GM21381 (cell line): ENCODE measurements around the gene THAP8.

Source experiments
- ATAC-seq: cut with Tn5 transposase; IDR thresholded peaks from one replicate; pipeline ENCODE4 v1.9.1; 2021; ENCODE audit warnings: mild to moderate bottlenecking, moderate library complexity; ENCODE audit not compliant: unreplicated experiment

Gene THAP8

DNA sequence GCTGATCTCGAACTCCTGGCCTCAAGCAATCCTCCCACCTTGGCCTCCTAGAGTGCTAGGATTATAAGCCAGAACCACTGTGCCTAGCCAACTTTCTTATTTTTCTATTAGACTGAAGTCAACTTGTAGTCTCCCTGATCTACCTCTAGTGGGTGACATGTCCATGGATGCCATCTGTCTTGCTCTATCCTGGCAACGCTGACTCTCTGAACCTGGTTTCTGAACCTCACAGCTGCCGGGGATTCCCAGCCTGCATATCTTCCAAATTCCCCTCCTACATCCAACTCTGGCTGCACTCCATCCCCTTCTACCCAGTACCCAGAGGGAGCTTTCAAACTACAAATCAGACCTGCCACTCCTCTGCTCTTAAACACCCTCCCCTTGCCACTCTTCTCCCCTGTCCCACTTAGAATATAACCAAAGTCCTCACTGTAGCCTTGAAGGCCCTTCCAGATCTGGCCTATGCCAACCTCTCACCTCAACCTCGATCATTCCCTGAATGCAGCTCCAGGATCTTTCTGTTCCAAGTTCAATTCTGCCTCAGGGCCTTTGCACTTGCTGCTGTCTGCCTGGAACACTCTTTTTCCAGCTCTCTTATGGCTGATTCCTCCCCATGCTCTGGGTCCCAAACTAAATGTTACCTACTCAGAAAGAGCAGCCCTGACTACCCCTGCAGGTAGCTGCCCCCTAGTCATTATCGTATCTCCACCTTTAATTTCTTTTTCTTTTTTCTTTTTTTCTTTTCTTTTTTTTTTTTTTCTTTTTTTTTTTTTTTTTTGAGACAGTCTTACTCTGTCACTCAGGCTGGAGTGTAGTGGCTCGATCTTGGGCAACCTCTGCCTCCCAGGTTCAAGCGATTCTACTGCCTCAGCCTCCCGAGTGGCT, 23.6 kb downstream of the THAP8 start:
- no peak for ATAC-seq

DNA sequence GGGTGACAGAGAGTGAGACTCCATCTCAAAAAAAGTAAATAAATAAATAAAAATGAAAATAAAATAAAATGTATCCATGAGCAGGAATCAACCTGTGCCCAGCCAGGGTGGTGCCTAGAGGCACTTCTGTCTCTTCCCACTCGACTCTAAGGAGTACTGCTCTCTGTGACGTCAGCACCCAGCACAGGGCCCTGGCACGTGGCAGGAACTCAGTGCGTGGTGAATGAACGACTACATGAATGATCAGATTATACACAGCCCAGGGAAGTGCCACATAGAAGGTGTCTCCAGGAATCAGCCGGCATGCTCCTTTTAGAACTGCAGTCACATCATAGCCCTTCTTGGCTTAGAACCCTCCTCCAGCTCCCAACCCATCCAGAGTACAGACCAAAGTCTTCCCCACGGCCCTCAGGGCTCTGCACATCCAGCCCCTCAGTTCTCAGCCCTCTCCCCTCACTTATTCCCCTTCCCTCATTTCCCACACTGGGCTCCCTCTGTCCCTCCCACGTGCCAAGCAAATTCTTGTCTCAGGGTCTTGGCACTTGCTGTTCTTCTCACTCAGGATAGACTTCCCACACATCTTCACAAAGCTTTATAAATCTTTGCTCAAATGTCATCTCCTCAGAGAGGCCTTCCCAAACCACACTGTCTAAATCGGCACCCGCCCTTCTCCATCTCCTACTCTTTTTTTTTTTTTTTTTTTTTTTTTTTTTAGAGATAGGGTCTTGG, 25.6 kb downstream of the THAP8 start:
- ATAC-seq = no peak

DNA sequence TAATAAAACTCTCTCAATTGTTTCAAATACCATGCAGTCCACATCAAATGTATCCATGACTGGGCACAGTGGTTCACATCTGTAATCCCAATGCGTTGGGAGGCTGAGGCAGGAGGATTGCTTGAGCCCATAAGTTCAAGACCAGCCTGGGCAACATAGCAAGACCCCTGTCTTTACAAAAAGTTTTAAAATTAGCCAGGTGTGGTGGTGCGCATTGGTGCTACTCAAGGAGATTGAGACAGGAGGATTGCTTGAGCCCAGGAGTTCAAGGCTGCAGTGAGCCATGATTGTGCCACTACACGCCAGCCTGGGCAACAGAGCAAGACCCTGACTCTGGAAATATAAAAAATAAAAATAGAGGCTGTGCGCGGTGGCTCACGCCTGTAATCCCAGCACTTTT, 26.4 kb downstream of the THAP8 start:
- no peak for ATAC-seq

DNA sequence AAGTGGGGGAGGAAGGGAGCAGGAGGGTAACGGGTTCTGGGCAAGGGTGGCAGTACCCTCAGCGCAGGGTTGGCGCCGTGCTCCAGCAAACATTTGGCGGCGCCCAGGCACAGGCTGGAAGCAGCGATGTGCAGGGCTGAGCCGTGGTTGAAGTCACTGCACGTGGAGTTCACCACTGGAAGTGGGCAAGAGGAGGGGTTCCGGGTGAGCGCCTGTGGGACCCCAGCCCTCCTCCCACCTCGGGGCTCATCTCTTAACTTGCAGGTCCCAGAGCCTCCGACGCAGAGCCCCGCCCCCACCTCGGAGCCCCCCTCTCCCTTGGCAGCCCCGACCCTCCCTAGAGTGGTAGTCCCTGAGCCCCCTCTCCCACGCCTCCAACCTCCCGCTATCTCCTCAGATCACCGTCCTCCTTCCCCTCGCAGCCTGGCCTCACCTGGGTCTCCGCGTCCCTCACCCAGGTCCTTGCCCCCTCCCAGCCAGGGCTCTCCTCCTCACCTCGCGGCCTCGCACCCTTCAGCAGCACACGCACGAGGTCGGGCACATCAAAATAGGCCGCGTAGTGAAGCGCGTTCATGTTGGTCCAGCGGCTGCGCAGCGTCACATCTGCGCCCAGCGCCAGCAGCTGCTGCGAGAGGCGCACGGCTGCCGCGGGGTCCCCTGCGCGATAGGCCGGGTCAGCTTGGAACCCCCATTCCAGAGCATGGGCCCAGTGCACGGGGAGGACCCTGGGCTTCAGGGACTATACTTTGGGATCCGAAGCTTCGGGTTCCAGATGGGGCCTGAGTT, 27.8 kb downstream of the THAP8 start:
- ATAC-seq = no peak

DNA sequence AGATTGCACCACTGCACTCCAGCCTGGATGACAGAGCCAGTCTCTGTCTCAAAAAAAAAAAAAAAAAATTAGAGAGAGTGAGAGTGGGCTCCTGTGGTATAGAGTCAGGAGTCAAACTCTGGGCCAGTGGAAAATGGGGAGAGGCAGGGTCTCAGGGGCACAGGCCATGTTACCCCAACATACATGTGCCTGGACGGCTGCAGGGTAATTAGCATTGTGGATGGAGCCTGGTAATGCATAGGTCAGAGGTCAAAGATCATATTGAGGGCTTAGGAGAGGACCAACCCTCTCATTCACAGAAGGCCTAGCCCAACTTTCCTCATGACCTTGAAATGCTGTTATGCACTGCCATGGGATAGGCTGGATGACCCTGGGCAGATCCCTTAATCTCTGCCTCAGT, 28.5 kb downstream of the THAP8 start:
- ATAC-seq = no peak

DNA sequence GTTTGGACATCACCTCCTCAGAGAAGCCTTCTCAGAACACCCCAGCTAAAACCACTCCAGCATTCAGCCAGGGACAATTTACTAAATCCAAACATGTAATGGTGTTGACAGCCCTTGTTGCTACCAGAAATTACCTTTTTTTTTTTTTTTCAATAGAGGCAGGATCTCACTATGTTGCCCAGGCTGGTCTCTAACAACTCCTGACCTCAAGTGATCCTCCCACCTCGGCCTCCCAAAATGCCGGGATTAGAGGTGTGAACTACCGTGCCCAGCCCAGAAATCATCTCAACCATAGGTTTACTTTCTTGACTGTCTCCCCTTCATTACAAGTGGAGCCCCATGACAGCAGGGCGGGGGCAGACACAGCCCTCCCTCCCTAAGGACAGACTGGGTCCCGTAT, 30.7 kb downstream of the THAP8 start:
- no peak for ATAC-seq

DNA sequence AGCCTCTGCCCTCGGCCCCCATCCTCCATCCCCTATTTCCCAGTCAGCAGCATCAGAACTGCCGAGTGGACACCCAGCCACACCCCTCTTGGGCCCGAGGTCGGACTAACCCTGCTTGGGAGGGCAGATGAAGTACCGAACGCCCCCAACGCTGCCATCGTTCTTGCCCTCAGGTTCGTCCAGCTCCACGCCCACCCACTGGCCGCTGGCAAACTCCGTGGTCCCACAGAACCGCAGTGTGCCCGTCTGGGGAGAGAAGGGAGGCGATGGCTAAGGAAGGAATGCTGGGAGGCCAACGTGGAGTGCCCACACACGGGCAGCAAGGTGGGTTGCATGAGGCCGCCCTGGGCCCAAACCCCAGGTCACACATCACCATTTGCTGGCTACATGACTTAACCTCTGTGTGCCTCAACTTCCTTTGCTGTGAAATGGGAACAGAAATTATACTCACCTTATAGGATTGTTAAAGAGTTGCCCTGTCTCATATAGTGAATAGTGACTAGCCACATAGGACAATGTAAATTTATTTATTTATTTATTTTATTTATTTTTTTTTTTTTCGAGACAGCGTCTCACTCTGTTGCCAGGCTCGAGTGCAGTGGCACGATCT, 34.9 kb downstream of the THAP8 start:
- no peak for ATAC-seq

DNA sequence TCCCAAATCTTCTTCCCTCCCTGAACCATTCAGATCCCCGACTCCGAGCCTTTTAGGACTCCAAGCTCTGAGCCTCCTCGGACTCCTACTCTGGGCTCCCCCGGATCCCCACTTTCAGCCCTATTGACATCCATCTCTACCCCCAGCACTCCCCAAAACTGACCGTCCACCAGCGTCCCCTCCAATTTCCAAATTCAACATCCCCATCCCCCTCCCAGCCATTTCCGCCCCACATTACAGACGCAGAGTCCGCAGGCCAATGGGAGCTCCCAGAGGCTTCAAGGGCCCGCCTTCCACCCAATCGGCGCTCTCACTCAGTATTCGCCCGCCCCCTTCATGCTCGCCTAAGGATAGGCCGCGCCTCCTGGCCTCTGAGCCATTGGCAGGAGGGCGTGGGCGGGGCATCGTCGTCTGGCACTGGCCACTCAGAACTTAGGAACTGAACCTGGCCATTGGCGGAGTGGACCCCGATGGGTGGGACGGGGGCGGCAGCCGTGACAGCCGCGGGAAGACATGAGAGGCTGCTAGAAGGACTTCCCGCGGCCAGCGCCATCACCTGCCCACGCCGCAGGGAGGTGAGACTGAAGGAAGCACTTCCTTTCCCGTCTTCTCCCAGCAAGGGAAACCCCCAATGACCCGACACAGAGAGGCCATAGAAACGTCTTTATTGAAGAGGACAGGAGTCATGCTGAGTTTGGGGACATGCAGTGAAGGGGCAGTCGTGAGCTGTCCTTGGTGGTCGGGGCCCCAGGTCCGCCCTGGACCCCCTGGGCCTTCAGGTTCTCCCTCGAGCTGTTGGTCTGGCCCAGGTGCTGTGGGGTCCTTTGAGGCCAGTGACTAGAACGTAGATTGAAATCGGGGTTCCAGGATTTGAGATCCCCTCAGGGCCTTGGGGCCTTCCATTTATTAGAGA, 39.8 kb downstream of the THAP8 start, which contains the start of gene ALKBH6:
TSS of gene ALKBH6 (minus strand) at position 202 of the 913 bp plus-strand sequence. CDS start 816 bp downstream, outside the sequence.
- ATAC-seq = peak; percentile 93

DNA sequence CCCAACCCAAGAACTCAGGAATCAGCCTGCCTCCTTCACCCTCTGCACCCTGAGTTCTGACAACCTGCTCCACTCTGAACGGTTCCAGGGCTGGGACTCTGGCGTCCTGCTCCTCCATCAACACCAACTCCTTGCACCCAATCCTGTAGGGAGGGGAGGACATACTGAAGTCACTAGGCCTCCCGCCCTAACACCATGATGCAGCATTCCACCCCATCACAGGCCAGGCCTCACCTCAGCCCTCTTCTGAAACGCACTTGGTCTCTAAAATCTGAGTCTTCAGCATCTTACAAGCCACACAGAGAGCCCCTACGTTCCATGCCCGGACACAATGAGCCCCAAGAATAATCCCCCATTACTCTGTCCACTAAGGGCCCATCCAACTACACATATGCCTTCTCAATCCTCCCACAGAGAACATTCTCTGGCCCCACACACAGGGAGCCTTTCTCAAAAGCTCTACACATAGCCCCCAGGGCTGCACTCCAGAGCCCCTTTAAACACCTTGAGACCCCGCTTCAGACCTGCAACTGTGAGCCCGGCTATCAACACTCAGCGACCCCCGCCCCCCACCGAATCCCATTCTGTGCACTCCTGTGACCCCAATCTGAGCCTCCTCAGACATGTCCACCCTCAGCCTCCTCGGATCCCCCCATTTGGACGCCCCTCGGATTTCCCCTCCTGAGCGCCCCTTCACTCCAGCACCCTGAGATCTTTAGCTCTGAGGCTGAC, 40.6 kb downstream of the THAP8 start:
- no peak for ATAC-seq

DNA sequence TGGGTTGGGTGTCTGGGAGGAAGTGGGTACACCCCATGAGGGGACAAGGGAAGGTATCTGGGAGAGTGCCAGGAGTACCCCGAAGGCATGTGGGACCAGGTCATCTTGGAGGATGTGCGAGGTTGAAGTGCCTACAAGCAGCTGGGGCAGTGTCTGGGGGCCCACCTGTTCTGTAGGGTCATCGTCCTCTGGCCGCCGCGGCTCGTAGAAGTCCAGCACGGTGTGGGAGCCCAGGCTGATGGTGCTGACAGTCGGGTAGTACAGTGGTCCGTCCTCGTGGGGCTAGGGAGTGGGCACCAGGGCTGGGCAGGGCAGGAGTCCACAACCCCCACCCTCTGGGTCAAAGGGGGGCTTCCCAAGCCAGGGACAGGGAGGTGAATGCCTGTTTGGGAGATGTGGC, 43.7 kb downstream of the THAP8 start:
- ATAC-seq = no peak

DNA sequence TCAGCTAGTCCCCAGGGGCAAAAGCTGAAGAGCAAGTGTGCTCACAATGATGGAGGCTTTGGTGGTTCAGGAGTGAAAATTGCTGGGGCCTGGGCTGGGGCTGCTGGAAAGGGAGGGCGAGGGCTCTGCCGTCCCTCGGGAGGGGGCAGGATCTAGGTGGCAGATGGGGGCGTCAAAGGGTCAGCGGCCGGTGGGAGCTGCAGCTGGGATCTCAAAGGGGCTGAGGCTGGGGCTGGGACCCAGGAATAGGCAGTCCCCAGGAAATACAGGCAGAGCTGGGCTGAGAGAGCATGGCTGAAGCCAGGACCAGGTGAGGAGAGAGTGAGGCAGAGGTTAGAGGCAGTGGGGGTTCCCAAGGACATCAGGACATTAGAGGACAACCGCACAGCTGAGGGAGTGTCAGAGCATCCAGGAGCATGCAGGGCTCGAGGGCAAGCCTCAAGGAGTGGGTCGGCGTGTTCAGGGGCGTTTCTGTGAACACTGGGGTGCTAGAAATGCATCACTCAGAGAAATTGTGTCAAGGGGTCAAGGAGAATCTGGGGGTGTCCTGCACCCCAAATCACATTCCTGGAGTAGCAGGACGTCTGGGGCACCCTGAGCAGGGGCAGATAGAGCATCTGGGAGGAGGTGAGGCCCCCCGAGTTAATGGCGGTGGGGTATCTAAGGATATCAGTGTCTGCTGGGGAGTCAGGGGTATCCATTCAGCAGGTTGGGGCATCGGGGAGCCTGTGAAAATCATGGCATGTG, 44.3 kb downstream of the THAP8 start:
- ATAC-seq = no peak

DNA sequence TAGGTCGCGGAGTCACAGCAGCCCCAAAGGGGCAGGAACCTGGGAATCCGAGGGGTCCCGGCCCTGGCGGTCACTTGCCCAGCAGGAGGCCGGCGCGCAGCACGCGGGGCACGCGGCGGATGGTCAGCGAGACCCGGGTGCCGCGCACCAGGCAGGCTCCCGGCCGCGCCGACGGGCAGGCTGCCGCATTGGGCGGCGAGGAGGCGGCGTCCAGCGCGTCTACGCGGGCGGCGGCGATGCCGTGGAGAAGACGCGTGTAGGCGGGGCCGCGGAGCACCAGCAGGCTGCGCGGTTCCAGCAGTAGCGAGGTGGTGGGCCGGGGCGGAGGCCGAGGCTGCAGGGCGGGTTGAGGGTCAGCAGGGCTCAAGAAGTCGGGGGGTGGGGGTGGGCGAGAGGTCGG, 44.9 kb downstream of the THAP8 start:
- no peak for ATAC-seq

DNA sequence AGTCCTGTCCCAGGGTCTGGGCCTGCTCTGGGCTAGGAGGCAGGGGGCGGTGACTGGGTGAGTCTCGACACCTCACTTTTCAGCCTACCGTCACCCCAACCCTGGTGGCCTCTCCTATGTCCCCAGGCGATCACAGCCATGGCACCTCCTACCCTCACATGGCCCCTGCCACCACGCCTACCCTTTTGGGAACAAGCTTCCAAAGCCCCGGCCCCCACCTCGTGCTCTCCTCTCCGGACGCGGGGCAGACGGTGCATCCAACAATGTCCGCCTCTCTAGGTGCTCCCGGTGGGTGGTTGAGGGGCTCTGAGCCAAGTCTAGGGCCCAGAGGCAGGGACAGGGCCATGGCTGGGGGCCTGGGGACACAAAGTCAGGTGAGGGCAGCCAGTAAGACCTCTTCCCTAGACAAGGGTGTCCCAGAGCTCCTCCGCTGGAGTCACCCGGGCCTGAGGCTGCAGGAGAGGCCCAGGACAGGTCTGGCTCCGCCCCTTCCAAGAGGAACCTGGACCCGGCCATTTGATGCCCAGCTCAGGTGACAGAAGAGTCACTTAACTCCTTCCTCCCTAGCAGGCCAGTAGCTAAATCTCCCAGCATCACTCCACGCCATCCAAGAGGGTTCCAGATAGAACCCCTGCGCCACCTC, 45.6 kb downstream of the THAP8 start, which contains the start of gene SYNE4:
TSS of gene SYNE4 (minus strand) at position 478 of the 643 bp plus-strand sequence. CDS start at position 346, 132 bp downstream.
- no peak for ATAC-seq

DNA sequence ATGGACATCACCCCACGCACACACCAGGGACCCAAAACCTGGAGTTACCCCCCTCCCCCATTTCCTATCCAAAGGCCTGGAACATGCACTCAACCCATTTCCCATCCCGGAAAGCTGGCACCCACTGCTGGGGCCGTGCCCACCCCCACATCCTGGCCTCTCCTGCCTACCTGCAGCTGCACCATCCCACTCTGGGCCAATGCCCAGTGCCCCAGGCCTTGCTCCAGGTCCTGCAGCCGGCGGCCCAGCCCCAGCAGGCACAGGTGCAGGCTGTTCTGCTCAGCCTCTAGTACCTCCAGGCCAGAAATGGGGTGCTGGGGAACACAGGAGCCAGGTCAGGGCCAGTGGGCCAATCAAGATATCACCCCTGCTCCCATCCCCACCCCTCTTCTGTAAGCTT, 47.1 kb downstream of the THAP8 start:
- ATAC-seq = no peak

DNA sequence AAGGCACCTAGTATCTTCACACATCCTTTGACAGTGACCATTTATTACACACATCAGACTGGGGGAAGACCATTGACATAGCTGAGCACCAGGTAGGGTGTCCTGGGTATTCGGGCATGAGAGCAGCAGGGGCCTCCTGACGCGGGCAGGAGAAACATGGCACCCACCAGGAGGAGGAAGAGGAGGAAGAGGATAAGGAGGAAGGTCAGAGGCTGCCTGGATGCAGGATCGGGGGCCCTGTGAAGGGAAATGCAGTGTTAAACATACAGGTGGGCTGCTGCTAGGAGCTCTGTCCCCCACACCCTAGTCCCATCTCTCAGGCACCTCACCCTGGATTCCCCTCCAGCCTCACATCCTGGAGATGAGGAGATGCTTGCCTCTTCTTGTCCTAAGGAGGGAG, 50.8 kb downstream of the THAP8 start:
- ATAC-seq = no peak

DNA sequence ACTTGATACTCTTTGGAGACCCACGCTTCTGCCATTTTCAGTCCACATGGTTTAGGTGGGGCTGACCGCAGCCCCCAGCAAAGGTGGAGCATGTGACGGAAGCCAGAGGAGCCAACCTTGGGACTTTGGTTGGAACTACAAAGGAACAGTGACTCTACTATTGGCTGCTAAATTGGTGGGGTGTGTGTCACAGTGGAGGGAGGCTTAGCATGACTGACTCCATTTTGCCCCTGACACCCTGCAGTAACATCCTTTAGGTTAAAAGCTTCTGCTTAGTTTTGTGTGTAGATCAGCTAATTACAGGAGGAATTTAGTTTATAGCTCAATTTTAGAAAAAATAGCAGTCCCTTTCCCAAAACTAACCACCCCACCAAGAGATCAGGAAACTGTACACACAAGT, 52.5 kb downstream of the THAP8 start:
- ATAC-seq = no peak

DNA sequence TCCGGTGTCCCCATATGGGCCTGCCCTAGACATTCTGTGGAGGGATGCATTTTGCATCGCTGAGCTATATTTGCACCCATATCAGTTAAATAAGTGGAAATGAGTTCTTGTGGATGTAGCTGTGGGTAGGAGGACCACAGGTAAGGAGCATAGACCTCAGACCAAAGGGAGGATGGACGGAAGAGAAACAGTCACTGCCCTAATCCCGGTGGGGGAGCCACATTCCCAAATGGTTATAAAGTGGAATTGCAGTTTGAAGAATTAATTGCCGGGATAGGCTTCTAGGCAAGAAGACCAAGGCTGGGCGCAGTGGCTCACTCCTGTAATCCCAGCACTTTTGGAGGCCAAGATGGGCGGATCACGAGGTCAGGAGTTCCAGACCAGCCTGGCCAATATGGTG, 57.3 kb downstream of the THAP8 start:
- no peak for ATAC-seq
